GM12891 (cell line): ENCODE data around the gene RNASE7.
"Not testable (repeated sequence)": the region's sequence is repeated elsewhere in the genome, so short reads cannot be mapped to it uniquely, and the experiment has no call there.

Experiments
- DNase-seq: peaks from one replicate; pipeline ENCODE4 v3.0.0; 2011; ENCODE audit warnings: low spot score; ENCODE audit not compliant: insufficient read length
- FAIRE-seq: peaks from 2 replicates; lab custom pipeline; 2011; peaks lifted over from hg19 to GRCh38; lab: Jason Lieb, UNC
- PAX5 ChIP-seq: IDR thresholded peaks from 2 replicates; pipeline ENCODE4 v1.6.1; 2011; ENCODE audit warnings: low read length, moderate library complexity, mild to moderate bottlenecking; ENCODE audit not compliant: insufficient read depth, severe bottlenecking
- POLR2A ChIP-seq: IDR thresholded peaks from 2 replicates; pipeline ENCODE4 v1.6.1; 2011; ENCODE audit warnings: low read depth, low read length, control low read depth
- POLR2AphosphoS5 ChIP-seq: IDR thresholded peaks from 2 replicates; pipeline ENCODE4 v1.6.1; 2011; ENCODE audit warnings: low read depth, low read length, control low read depth
- POU2F2 ChIP-seq: IDR thresholded peaks from 2 replicates; pipeline ENCODE4 v1.6.1; 2011; ENCODE audit warnings: low read depth, mild to moderate bottlenecking, control low read depth, low read length, moderate library complexity
- SPI1 ChIP-seq: IDR thresholded peaks from 2 replicates; pipeline ENCODE4 v1.6.1; 2011; ENCODE audit warnings: low read depth, low read length, control low read depth
- TAF1 ChIP-seq: IDR thresholded peaks from 2 replicates; pipeline ENCODE4 v1.6.1; 2011; ENCODE audit warnings: low read depth, low read length, control low read depth

RNASE7 gene

GRCh38 chr14:21032326-21033132, 9.6 kb upstream of the RNASE7 start:
- FAIRE-seq, result no peak
- TF ChIP-seq POLR2AphosphoS5 (no peak), PAX5 (no peak), POU2F2 (no peak), TAF1 (no peak), POLR2A (no peak), SPI1 (no peak)

GRCh38 chr14:21033133-21033698, 8.9 kb upstream of the RNASE7 start:
- no peak for TF ChIP-seq PAX5
- TF ChIP-seq SPI1, result no peak
- TF ChIP-seq TAF1, result no peak
- TF ChIP-seq POU2F2, result no peak
- no peak for TF ChIP-seq POLR2A
- FAIRE-seq (no peak), DNase-seq (no peak)

More at GRCh38 chr14:21032326-21033132, 9.6 kb upstream of the RNASE7 start:
- no peak for DNase-seq

- TF ChIP-seq POLR2AphosphoS5 (no peak), TAF1 (no peak), SPI1 (no peak), POU2F2 (no peak), POLR2A (no peak), PAX5 (no peak)
- DNase-seq (no peak), FAIRE-seq (no peak)
Observed at GRCh38 chr14:21034707-21035106, 7.5 kb upstream of the RNASE7 start, which contains the start of gene RNASE13. TSS of gene RNASE13 (minus strand) at chr14:21034807. CDS start at chr14:21034288, 519 bp downstream.

GRCh38 chr14:21036751-21037150, 5.4 kb upstream of the RNASE7 start:
- TF ChIP-seq PAX5, result no peak
- TF ChIP-seq POLR2AphosphoS5, result no peak
- TF ChIP-seq POU2F2, result no peak
- TF ChIP-seq SPI1, result no peak
- no peak for TF ChIP-seq TAF1
- no peak for TF ChIP-seq POLR2A
- no peak for DNase-seq
- FAIRE-seq, result no peak

- no peak for TF ChIP-seq SPI1
- TF ChIP-seq PAX5, result no peak
- TF ChIP-seq POLR2A, result no peak
- no peak for TF ChIP-seq POU2F2
- no peak for TF ChIP-seq POLR2AphosphoS5
- no peak for TF ChIP-seq TAF1
- FAIRE-seq (no peak), DNase-seq (no peak)
Observed at GRCh38 chr14:21037156-21037555, 5.0 kb upstream of the RNASE7 start.

- DNase-seq (no peak), FAIRE-seq (no peak)
- TF ChIP-seq TAF1, result no peak
Observed at GRCh38 chr14:21038441-21039422, 3.4 kb upstream of the RNASE7 start.

GRCh38 chr14:21039585-21040369, 2.4 kb upstream of the RNASE7 start:
- TF ChIP-seq SPI1 (no peak), TAF1 (no peak), POLR2AphosphoS5 (no peak), POLR2A (no peak), PAX5 (no peak)
- FAIRE-seq (no peak), DNase-seq (peak; percentile 34)

GRCh38 chr14:21040370-21040925, 1.7 kb upstream of the RNASE7 start:
- FAIRE-seq (no peak), DNase-seq (no peak)
- TF ChIP-seq POU2F2 (no peak), PAX5 (no peak), TAF1 (no peak), POLR2AphosphoS5 (no peak), SPI1 (no peak), POLR2A (no peak)

GRCh38 chr14:21040941-21041340, 1.2 kb upstream of the RNASE7 start:
- FAIRE-seq, DNase-seq: not testable (repeated sequence)
